ENCODE results near the gene ANKRD49. TPM values are rescaled to one million over a fixed set of nuclear protein-coding genes. Genes with fewer than 3 reads are reported as not detected.

The ANKRD49 gene
- total RNA-seq, 2 donors from 2014 or later: 11.2 to 14.4 TPM

DNA sequence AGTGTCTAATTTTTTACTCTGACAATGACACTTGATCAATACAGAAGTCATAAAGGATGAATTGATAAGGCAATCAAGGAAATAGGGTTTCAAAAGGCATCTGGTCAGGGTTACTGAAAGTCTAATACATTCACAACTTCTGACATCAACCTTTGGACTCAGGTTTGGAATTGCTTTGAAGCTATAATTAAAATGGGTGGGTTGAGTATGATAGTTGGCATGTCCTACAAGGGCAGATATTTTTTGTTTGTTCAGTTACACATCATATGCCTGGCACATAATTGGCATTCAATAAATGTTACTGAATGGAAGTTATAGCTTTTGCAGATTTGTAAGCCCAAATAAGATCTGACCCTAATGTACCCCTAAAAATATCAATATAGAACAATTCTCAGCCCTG lies 42.6 kb downstream of the ANKRD49 start:
- Mint-ChIP-seq H3K27ac (no peak overlapping the region), H3K4me1 (no peaks in the 10 kb centered on the region), H3K4me3 (no peak overlapping the region), H3K27me3 (ENCODE audit: insufficient read depth) (peaks cover 10% of the 10 kb centered on the region), H3K9me3 (no peaks in the 10 kb centered on the region), H3K36me3 (ENCODE audit: low read depth) (no peaks in the 10 kb centered on the region)
- peaks cover 13% of the 10 kb centered on the region for H3K27me3 ChIP-seq (ENCODE audit: control insufficient read depth, insufficient read depth, low read length, poor library complexity, severe bottlenecking)
- no peaks in the 10 kb centered on the region for H3K4me1 ChIP-seq (ENCODE audit: control insufficient read depth, insufficient read depth, low read length)
- no peaks in the 10 kb centered on the region for H3K9me3 ChIP-seq (ENCODE audit: control insufficient read depth, low read length)
- DNase-seq: no peak
- H3K27ac ChIP-seq (ENCODE audit: low read depth, low read length): no peak overlapping the region
- no peak overlapping the region for H3K4me3 ChIP-seq (ENCODE audit: low read length)
- H3K36me3 ChIP-seq (ENCODE audit: control insufficient read depth, insufficient read depth, low read length): no peaks in the 10 kb centered on the region
- H3K9ac ChIP-seq (ENCODE audit: extremely low read depth, low read length, poor library complexity, severe bottlenecking): no peak overlapping the region
- TF ChIP-seq, protein P1, sequence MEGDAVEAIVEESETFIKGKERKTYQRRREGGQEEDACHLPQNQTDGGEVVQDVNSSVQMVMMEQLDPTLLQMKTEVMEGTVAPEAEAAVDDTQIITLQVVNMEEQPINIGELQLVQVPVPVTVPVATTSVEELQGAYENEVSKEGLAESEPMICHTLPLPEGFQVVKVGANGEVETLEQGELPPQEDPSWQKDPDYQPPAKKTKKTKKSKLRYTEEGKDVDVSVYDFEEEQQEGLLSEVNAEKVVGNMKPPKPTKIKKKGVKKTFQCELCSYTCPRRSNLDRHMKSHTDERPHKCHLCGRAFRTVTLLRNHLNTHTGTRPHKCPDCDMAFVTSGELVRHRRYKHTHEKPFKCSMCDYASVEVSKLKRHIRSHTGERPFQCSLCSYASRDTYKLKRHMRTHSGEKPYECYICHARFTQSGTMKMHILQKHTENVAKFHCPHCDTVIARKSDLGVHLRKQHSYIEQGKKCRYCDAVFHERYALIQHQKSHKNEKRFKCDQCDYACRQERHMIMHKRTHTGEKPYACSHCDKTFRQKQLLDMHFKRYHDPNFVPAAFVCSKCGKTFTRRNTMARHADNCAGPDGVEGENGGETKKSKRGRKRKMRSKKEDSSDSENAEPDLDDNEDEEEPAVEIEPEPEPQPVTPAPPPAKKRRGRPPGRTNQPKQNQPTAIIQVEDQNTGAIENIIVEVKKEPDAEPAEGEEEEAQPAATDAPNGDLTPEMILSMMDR (conservative IDR thresholded peaks at IDR 0.05): no peak

DNA sequence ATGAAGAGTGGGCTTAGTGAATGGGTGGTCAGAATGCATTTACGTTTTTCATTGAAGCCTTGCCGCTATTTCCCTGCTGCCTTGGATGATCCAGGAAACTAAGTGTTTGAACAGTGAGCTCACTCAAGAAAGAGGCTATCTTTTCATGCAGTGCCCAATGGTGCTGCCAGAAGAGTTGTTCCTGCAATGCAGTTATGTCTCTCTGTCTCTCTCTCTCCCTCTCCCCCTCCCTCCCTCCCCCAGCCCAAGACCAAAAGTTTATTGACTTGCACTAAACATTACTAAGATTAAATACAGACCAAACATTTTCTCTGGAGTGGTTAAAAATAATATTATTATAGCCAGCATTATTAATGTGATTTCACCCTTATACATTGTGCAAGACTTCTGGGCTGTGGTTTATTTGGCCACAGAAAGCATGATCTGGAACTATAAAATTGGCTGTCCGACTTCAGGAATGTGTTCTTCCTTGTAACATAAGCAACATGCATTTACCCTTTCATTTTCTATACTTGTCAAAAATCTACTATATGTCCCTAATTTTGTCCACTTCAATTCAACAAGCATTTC lies 43.3 kb downstream of the ANKRD49 start:
- TF ChIP-seq, protein P1 (conservative IDR thresholded peaks at IDR 0.05): no peak
- H3K9ac ChIP-seq (ENCODE audit: extremely low read depth, low read length, poor library complexity, severe bottlenecking): no peak overlapping the region
- 79 to 90% methylated on average over 2 to 3 of the region's 3 CpGs for WGBS, 2 experiments (ENCODE audit: insufficient coverage in 1 of 2, insufficient read length in 1 of 2)
- Mint-ChIP-seq H3K9me3 (no peaks in the 10 kb centered on the region), H3K36me3 (ENCODE audit: low read depth) (no peaks in the 10 kb centered on the region), H3K27ac (no peak overlapping the region), H3K4me3 (no peak overlapping the region), H3K27me3 (ENCODE audit: insufficient read depth) (peaks cover 13% of the 10 kb centered on the region), H3K4me1 (no peaks in the 10 kb centered on the region)
- H3K4me1 ChIP-seq (ENCODE audit: control insufficient read depth, insufficient read depth, low read length): no peaks in the 10 kb centered on the region
- H3K27ac ChIP-seq (ENCODE audit: low read depth, low read length): no peak overlapping the region
- no peaks in the 10 kb centered on the region for H3K36me3 ChIP-seq (ENCODE audit: control insufficient read depth, insufficient read depth, low read length)
- H3K27me3 ChIP-seq (ENCODE audit: control insufficient read depth, insufficient read depth, low read length, poor library complexity, severe bottlenecking): peaks cover 18% of the 10 kb centered on the region
- no peak for DNase-seq
- H3K4me3 ChIP-seq (ENCODE audit: low read length): no peak overlapping the region
- H3K9me3 ChIP-seq (ENCODE audit: control insufficient read depth, low read length): no peaks in the 10 kb centered on the region

DNA sequence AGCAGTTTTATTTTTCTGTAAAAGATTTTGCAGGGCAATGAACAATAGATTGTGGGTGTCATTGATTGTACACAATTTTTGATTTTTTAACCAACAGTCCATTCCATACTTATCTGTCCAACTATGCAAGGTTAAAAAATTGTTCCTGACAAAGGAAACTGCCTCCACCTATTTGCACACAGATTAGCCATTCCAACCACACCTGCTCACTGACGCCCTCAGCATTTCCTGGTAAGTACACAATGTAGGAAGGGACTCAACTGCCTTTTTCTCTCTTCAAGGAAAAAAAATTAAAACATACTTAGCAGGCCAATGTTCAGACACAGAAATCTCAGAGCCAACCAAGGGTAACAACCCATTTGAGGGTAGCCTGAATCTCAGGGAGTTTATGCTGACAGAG lies 45.6 kb downstream of the ANKRD49 start:
- H3K27ac Mint-ChIP-seq: no peak overlapping the region
- 21% methylated on average over 1 of the region's 1 CpG; no CpG with 5 or more reads in 1 of the 2 experiments for WGBS, 2 experiments (ENCODE audit: insufficient coverage in 1 of 2, insufficient read length in 1 of 2)
- DNase-seq: no peak
- no peaks in the 10 kb centered on the region for H3K4me1 Mint-ChIP-seq
- H3K36me3 ChIP-seq (ENCODE audit: control insufficient read depth, insufficient read depth, low read length): no peaks in the 10 kb centered on the region
- H3K4me3 ChIP-seq (ENCODE audit: low read length): no peak overlapping the region
- peaks cover 23% of the 10 kb centered on the region for H3K27me3 Mint-ChIP-seq (ENCODE audit: insufficient read depth)
- no peaks in the 10 kb centered on the region for H3K9me3 ChIP-seq (ENCODE audit: control insufficient read depth, low read length)
- H3K9ac ChIP-seq (ENCODE audit: extremely low read depth, low read length, poor library complexity, severe bottlenecking): no peak overlapping the region
- peaks cover 30% of the 10 kb centered on the region for H3K27me3 ChIP-seq (ENCODE audit: control insufficient read depth, insufficient read depth, low read length, poor library complexity, severe bottlenecking)
- H3K27ac ChIP-seq (ENCODE audit: low read depth, low read length): no peak overlapping the region
- no peaks in the 10 kb centered on the region for H3K4me1 ChIP-seq (ENCODE audit: control insufficient read depth, insufficient read depth, low read length)
- H3K4me3 Mint-ChIP-seq: no peak overlapping the region
- TF ChIP-seq, protein P1 (conservative IDR thresholded peaks at IDR 0.05): no peak
- no peaks in the 10 kb centered on the region for H3K9me3 Mint-ChIP-seq
- no peaks in the 10 kb centered on the region for H3K36me3 Mint-ChIP-seq (ENCODE audit: low read depth)
